Fibroblast of gingiva (primary cell): Measurements from ENCODE around the gene STK35.

ENCODE experiments used
- DNase-seq: peaks from one replicate; pipeline ENCODE4 v3.0.0-alpha.2; 2011; ENCODE audit warnings: low read depth

Gene STK35

GRCh38 chr20:2101057-2101864, at the start of gene STK35:
Gene STK35 (plus strand): TSS chr20:2101827. CDS start chr20:2101882, 55 bp downstream.
- DNase-seq = no peak

- no peak for DNase-seq
Measured at GRCh38 chr20:2051946-2052345, 49.7 kb upstream of the STK35 start.

- no peak for DNase-seq
Measured at GRCh38 chr20:2052741-2053140, 48.9 kb upstream of the STK35 start.

GRCh38 chr20:2053615-2054014, 48.0 kb upstream of the STK35 start:
- DNase-seq = no peak

- DNase-seq = no peak
Measured at GRCh38 chr20:2054911-2055310, 46.7 kb upstream of the STK35 start.

GRCh38 chr20:2059411-2059810, 42.2 kb upstream of the STK35 start:
- DNase-seq = no peak

- no peak for DNase-seq
Measured at GRCh38 chr20:2065099-2065498, 36.5 kb upstream of the STK35 start.

- no peak for DNase-seq
Measured at GRCh38 chr20:2066461-2067122, 35.0 kb upstream of the STK35 start.

DNA sequence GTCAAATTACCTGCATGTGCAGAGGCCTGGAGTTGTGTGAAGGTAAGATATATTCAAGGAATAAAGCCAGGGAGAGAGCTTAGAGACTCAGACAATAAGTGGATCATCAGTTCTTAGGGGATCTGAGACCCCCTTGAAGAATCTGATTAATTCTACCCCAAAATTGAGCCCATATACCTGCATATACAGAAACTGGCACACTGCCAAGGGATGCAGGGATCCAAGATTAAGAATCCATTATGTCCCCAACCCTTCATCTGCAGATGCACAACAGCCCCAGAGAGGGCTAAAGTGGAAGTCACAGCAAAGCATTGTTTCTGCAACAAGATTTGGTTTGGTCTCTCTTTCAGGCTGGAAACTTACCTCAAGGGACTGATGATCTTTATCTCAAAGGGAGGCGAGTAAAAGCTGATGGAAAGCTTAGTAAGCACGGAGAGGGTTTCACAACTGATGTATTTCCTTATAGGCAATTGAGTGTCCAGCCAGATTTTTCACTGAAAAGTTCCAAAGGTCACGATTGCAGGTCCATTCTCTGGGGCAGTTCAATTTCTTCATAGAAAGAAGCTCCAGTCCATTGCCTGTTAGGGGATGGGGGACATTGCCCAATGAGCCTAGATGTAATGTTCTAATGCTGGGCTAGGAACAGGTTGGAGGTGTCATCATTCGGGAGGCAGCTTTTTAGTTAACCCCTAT, 20.9 kb upstream of the STK35 start:
- DNase-seq = no peak

DNA sequence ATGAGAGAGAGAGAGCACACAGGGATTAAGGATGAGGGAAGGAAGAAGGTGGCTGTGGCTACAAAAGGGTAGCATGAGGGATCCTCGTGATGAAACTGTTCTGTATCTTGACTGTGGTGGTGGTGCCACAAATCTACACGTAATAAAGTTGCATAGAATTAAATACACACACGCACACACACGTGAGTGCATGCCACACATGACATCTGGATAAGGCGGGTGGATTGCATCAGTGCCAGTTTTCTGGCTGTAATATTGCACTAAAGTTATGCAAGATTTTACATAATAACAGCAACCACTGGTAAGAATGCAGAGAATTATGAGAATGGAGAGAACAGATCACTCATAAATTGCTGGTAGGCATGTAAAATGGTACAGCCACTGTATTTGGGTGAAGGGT, 16.9 kb upstream of the STK35 start:
- DNase-seq = peak; percentile 80

DNA sequence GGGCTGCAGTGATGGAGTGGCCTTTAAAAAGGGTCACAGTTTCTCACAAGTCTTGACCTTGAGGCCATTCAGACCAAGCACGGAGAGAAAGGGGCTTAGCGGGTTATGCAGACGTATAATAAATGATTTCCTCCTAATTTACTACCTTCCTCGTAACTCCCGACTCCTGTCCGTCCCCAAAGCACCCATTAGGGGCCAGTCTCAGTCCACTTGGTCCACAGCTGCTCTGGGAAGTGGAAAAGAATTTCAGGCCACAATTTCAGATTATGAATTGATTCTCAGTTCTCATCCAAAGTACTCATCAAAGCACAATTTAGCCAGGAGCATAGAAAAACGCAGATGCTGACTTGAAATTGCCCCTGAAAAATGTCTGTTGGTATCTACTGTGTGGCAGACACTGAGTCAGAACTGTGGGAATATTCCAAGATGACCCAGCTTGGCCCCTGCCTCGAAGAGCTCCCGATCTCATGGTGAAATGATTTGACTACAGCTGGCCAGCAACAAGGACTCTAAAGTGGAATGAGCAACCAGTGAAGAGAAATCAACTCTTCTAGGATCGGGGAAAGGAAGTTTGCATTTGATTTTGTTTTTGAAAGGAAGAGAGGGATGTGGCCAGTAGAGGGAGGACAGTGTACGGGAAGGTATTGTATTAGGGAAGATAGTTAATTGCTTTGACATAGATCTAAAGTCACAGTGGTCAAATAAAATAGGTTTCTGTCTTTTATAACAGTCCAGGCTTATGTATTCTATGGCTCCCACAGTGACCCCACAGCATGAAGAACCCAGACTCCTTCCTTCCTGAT, 15.2 kb upstream of the STK35 start:
- DNase-seq = no peak

- DNase-seq = no peak
Measured at GRCh38 chr20:2086980-2087377, 14.6 kb upstream of the STK35 start.

GRCh38 chr20:2088891-2089290, 12.7 kb upstream of the STK35 start:
- peak; percentile 46 for DNase-seq

- DNase-seq = no peak
Measured at GRCh38 chr20:2089447-2089846, 12.2 kb upstream of the STK35 start.

DNA sequence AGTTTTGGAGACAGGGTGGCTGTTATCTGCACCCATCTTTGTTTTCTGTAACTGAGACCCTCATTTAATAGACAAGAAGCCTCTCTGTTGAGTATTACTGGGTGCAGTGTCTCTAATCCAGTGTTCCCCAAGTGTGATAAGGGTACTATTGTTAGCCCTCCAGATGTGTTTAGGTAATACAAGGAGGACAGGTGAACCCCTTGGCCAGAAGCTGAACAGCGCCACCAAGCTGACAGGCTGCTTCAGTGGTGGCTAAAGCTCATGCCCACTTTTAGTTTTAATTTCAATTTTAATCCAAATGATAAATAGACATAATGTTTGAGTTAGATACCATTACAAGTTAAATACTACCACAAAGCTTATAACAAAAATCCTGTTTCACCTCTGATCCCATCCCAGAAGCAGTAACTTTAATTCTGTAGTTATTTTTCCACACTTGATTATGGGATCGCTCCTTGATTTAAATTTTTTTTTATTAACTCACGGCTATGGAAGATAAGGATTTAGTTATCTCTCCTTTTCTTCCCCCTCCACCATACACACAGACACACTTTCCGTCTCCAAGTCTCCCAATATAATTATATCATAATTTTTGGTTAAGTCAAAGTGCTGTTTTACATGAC, 8.4 kb upstream of the STK35 start:
- DNase-seq = no peak

- DNase-seq = no peak
Measured at GRCh38 chr20:2093883-2094282, 7.7 kb upstream of the STK35 start.

DNA sequence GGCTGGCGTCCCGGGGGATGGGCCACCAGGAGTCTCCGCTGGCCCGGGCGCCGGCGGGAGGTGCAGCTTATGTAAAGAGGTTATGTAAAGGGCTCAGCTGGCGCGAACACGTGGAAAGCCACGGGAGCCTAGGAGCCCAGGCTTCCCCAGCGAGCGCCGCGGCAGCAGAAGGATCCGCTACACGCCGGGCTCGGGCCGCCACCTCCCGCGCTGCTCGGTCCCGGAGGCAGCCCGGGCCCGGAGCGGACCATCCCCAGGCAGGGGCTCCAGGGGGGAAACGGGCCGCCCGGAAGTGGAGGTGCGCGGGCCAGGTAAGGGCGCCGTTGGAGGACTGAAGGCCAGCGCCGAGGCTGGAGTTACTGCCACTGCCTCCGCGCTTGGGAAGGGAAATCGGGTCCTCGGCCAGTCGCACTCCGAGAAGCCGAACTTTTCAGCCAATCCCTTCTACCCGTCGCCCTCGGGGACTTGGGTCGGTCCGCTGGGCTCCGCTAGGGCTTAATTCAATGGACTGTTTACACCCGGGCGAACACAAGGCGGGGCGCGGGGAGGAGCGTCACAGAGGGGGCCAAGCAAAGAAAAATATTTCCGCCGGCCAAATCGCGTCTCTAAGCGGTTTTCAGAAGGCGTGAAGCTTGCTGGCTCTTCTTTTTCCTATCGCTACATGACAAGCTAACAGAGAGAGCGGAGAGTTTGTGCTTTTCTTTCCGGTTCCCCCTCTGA, 398 bp downstream of the STK35 start:
- DNase-seq = peak; percentile 95

GRCh38 chr20:2102585-2103460, 1.2 kb downstream of the STK35 start:
- DNase-seq = peak; percentile 83

GRCh38 chr20:2103461-2104153, 2.0 kb downstream of the STK35 start:
- no peak for DNase-seq
